HG02571 (cell line): Measurements from ENCODE around the gene CIB4.

Experiments used
- ATAC-seq: cut with Tn5 transposase; IDR thresholded peaks from one replicate; pipeline ENCODE4 v1.9.1; 2021; ENCODE audit warnings: mild to moderate bottlenecking, moderate library complexity; ENCODE audit not compliant: unreplicated experiment

The CIB4 gene

DNA sequence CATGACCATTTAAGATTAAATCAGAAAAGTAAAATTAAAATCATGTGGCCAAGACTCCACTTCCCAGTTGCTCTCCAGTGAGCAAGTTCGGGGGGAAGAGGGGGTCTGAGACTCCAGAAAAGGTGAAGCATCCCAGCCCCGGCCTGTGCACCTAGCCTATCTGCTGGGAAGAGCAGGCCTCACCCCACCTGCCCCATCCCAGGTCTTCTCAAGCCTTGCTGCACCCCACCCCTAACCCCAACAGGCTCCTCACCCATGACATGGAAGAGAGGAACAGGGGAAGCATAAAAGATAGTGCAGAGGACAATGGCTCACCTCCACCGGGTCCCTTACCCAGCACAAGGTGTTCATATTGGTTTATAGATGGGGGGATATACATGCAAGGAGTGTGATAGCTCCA, 14.6 kb downstream of the CIB4 start:
- ATAC-seq = no peak

DNA sequence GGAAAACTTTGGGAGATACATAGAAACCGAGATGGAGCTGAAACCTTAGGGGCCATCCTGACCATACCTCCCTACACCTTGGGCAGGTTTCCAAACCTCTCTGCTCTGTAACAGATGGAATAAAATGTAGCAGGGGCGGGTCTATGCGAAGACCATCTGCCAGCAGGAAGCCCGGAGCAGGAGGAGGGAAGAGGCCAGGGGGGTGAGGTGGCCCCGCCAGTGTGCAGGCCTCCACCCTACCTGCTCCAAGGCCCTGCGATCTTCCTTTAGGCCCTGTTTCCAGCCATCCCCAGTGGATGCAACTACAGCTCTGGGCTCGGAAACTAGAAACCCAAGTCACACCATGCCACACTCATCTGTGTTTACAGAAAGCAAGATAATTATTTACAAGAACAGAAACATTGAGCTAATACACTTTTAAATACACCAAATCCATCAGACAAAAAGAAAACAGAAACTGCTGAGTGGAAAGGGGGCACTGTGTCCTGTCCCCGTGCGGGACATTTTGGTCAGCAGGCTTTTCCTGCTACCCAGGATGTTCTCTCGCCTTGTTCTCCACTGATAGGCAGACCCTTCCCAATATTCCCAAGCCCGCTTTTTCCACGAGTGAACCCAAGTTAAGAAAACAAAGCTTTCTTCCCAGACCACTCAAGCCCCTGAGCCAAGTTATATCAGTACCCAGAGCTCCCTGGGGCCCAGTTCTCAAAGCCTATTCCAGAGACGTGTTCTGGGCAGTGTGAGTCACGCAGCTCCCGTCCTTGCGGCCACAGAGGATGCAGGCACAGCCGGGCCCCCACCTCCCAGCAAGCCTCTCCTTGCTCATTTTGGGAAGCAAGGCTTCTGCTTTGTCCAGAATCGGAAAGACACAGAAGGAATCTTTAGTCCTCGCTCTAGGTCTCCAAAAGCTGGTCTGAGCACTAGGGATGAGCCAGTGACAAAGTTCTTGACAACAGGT, 17.3 kb downstream of the CIB4 start:
- no peak for ATAC-seq

DNA sequence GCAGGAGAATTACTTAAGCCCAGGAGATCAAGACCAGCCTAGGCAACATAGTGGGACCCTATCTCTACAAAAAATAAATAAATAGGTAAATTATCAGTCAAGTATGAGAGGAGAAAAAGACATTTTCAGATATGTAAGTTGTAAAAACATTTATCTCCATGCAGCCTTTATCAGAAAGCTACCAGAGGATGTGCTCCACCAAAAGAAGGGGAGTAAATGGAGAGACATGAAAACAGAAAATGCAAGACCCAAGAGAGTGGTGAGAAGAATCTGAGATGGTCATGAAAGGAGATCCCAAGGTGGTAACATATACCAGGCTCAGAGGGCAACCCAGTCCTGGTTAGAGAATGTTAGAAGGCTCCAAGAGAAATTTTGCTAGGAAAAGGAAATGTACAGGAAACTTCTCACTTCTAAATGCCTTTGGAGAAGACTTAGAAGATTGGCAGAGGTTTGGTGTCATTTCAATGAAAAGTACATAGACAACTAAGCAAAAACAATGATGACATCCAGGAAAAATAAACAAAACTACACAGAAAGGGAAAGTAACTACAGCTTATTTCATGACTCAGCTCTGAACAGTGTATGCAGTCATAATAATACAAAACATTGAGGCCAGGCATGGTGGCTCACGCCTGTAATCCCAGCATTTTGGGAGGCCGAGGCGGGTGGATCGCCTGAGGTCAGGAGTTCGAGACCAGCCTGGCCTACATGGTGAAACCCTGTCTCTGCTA, 19.5 kb downstream of the CIB4 start:
- no peak for ATAC-seq

DNA sequence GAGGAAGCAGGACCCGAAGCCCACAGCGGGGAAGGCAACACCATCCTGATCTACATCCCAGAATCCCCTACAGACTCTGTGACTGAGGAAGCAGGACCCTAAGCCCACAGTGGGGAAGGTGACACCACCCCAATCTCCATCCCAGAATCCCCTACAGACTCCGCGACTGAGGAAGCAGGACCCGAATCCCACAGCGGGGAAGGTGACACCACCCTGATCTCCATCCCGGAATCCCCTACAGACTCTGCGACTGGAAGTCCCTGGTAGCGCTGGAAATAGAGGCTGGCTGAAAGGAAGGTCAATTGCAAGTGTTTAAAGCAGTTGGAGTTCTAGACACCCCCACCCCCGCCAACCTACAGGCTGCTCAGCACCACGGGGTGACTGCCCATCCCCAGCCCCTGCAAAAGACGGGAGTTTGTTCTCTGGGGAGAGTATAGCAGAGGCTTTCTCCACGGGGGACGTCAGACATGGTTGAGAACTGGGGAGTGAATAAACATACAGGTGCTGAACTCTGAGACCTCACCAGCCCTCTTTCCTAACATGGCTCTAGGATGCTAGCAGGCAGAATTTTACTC, 21.0 kb downstream of the CIB4 start:
- ATAC-seq = no peak

DNA sequence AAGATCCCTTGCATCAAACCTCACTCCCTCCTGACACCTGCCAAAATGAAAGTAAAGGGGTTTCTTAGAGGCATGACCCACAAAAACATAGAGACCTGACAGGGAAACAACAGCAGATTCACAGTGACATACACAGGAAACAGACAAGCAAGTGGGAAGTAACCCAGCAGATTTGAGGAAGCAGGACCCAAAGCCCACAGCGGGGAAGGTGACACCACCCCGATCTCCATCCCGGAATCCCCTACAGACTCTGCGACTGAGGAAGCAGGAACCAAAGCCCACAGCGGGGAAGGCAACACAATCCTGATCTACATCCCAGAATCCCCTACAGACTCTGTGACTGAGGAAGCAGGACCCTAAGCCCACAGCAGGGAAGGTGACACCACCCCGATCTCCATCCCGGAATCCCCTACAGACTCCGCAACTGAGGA, 21.6 kb downstream of the CIB4 start:
- ATAC-seq = no peak

DNA sequence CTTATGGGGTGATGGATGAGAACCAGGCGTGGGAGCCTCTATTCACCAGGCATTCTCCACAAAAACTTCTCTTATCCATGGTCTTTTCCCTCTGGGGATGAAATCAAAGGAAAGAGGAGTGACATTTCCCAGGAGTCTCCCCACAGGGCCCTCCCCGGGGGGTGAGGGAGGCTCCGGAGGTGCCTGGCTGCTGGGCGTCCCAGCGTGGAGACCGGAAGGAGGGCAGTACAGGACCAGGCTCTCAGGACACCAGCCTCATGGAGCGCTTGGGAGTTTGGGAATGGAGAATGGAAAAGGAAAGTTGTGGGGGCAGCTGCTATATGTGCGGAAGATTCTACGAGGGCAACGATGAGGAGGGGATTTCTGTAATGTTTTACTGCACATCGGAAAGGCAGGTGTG, 22.1 kb downstream of the CIB4 start:
- ATAC-seq = no peak

DNA sequence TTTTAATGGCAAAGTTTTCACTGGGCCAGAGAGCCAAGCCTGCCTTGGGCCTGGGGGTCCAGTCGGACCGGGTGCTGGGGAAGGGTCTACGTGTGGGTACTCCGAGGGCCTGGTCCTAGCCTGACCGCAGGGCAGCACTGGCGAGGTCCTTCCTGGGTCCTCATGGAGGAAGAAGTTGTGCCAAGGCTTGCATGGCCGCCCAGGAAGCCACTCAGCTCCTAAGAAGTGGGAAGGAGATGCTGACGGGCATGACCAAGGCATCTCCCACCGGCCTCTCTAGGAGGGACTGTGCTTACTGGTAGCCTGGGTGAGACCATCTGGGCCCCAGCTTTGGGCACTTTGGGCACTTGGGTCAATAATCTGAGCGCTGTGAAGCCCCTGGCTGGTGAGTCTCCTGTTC, 22.6 kb downstream of the CIB4 start:
- no peak for ATAC-seq

DNA sequence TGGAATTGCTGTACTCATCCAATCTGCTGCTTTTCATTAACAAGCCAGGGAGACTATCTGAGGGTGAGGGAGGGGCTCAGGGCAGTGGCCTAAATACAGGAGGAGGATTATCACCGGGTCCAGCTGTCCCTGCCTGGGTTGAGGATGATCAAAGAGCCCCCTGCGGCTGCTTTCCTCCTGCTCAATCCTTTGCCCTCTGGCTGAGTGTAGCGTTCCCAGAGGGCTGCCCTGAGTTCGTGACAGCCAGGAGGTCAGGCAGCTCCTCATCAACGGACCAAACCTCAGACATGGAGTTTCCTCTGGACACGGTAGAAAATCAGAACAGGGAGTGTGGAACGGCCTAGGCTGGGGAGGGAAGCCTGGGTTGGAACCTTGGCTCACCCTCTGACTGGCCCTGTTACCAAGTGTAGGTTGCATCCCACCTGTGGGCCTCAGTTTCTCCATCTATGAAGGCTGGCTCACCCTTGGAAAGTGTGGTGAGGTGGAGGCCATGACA, 23.5 kb downstream of the CIB4 start:
- ATAC-seq = no peak

DNA sequence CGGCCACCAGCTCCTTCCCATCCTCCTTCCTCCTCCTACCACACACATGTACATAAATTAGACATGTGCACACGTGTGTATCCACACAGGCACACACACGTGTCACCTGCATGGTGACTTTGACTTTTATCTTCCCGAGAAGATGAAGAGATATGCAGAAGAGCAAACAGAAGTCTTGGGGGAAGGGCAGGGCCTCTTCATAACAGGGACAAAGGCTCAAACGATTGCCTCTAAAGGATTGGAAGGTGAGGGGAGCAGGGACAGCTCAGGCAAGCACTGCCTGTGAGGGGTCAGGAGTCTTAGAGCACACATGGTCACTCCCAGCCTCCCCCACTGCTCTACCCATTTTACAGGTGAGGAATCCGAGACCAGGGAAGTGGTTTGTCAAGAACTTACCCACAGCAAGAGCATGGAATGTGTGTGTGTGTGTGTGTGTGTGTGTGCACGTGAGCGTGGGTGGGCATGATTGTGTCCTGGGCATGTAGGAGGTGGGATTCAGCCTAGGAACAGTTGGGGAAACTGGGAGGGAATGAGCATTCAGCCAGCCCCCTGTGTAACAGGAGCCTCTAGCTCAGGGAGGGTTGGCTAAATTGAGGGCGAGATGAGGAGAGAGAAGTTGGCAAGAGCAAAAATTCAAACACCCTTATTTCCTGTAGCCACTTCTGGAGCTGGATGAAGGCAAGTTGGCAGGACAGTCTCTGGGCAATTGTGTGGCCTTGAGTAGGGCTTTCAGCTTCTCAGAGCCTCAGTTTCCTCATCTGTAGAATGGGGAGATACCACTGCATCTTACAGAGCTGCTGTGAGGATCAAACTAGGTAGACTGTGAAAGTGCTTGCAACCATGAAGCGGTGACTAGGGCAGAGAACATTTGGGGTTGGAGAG, 24.2 kb downstream of the CIB4 start:
- no peak for ATAC-seq

DNA sequence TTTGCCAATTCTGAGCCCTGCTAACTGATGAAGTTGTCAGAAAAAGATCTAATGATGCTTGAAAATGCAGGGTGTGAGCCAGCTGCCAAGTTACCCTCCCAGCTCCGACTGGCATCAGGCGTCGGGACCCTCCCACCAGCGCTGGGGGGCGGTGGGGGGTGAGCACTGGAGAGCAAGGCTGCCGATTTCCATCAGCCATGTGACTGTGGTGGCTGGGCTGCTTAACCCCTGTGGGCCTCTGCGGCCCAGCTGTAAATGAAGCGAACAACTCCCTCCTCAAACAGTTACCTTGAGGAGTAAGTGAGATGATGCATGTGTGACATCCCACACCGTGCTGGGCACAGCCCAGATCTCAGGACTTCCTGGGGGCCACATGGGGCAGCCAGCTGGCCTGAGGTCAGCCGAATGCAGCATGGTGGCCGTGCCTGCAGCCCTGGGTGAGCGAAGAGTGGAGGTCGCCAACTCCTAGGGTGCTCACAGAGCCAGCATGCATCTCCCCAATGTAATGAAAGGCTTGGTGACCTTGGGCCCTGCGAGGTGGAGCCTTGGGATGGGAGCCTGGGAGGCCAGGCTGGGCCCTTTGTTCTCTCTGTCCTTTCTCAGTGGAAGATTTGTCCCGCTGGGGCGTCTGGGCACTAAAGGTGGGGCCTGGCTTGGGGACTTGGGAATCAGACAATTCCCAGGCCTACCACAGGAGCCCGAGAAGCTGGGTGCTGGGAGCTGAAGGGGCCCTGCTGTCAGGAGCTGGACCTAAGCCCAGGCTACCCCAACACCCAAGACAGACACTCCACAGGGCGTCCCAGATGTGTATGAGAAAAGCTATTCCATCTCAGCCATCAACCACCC, 25.1 kb downstream of the CIB4 start:
- no peak for ATAC-seq

DNA sequence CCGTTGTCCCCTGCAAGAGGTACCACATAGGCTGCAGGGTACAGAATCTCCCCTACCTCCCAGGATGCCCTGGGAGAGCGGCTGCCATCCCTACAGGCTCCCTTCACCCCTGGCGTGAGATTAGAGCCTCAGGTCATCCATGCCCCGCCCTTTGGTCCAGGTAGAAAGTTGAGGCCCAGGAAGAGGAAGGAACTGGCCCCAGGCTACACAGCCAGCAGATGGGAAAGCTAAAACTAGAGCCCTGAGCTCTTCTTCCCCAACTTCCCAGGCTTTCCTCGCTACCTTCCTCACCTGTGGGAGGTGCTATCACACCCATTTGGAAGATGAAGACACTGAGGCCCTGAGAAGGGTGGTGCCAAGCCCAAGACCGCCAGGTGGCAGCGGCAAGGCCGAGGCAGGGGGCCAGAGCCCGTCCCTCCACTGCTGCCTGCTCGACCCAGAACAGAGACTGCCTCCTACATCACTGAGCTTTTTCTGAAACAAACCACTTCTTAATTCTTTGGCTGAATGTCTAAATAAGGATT, 25.8 kb downstream of the CIB4 start:
- no peak for ATAC-seq

DNA sequence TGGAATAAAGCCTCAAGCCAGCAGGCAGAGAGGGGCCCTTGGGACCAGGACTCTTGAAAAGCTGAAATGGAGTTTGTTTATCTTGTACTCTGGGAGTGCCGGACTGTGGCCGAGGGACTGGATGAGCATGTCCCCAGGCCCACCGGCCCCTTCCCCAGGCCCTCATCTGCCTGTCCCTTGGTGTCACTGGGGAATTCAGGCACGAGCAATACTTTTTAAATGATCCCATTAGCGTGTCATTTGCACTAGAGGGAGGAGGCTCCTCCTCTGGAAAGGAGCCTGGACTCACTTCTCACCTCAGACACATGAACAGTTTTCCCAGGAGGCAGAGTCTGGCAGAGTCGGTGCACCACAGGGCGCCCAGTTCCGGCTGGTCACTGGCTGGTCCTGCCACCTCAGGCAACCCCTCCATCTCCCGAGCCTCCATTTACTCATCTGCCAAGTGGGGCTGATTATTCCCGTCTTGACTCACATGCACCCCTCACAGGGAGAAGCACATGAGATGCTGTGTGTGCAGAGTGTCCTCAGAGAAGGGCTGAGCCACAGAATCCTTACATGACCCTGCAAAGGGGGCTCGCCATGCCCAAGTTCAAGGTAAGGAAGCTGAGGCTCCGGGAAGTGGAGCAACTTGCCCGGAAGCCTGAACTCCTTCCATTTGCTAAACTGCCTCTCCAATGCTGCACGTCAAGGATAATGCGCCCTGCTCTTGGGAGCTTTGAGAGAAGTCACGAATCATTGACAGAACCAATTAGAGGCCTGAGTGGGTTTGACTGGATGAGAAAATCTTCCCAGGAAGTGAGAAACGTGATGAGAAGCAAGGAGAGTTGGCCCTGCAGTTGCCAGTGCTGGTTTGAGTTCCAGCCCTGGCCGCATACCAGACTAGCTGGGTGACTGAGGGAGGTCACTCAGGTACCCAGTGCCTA, 26.7 kb downstream of the CIB4 start:
- ATAC-seq = no peak

DNA sequence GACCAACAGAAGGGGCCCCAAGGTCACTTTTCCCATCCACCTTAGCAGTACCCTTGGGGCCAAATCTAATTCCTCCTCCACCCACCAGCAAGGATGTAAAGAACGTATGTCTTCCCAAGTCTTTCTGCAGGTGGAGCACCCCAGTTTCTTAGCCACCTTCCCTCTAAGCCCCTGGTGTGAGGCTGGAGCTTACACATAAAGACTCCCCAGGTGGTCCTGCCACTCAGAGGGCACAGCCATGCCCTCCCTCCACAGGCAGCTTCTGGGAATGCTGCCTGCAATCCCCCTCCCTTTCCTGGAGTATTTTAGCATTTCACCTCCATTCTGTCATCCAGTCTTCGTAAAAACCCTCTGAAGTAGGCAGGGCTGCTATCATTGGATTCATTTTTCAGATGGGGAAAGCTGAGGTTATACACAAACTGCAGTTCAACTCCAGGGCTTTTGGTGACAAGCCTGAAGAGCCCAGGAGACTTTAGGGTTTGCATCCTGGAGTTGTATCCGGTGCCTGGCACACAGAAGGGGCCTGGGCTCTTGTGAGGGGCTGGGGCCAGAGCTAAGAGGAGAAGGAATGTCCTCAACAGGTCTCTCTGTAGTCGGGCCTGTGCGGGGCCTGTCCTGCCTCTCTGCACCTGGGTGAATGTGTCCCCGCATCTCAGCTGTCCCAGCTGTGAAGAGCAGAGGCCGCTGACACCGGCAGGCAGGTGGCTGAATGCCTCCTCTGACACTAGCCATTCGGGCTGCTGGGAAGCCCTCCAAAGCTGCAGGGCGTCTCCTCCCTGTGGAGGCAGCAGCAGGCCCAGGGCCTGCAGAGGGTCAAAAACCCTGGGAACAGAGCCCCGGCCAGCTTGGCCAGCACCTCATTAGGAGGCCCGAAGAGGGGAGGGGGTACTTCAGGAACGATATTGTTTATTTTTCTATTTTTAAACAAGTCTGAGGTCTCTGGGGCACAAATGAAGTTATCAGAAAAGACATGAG, 27.6 kb downstream of the CIB4 start:
- ATAC-seq = no peak

DNA sequence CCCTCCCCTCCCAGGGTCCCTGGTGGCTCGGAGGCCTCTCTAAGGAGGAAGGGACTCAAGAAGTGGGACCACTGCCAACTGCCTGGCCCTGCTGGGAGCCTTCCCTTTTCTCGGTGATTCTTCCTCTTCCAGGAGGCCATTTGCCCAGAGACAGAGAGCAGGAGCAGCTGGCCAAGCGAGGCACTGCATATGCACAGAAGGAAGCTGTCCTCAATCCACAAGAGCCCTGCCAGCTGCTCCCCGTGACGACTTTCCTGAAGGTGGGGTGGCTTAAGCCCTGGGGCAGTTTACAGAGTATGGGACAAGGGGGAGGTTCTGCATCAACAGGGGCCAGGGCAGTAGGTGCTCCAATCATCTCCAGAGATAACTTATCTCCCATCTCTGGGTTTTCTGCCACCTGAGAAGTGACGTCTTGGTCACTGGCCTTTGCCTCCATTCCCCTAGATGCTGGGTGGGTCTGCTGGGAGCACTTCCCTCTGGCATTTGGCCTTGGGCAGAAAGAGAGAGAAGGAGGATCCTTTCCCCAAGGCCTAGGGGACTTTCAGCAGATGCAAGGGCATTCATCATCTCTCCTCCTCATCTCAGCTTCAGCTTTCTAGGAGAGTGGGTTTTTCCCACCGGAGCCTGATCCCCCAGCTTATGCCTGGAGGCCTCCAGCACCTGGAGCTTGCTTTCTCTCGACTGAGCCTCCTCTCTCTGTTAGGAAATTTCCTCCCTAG, 28.5 kb downstream of the CIB4 start:
- no peak for ATAC-seq

DNA sequence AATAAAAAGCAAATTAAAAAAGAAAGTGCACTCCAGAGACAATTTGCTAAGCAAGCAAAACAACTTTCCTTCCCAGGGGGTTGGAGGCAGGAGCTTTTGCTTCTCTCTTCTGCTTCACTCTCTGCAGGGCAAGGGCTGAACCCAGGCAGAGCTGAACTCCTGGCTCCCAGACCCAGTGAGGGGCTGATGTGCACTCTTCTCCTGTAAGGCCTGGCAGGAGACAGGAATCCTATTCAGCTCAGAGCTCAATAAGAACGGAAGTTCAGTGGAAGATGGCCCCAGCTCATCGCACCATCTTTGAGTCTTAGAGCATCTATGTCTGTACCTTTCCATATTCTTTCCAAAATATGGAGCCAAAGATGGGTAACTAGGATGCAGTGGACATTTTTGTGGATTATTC, 29.1 kb downstream of the CIB4 start:
- no peak for ATAC-seq

DNA sequence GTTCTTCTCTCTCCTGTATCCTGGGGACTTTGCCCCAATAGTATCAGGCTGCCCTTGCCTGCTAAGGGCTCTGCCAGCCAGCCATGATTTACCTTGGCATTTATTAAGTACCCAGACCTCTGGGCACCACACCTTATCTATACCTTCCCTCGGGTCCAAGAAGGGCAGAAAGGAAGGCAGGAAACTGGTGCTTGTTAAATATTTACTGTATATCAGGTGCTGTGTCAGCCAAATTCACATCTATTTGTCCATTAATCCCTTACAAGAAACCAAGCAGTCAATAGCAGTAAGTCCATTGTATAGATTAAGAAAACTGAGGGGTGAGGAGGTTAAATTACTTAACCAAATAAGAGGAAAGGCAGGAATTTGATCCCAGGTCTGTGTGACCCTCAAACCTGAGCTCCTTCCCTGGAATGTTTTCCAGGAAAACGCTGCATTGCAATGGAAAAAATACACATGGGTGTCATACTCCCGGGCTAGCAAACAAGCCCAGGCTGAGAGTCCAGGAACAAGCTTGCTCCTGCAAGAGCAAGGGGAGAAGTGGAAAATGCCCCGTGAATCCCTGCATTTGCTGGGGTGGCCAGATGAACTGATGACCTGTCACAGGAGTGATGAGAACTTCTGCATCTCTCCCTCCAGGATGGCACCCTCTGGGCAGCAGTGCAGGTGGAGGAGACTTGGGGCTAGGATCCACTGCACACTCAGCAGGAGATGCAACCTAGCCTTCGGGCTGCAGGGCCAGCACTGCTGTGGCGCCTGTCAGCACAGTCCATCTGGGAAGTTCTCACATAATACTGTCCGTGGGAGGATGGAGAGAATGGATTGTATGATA, 30.4 kb downstream of the CIB4 start:
- ATAC-seq = no peak
